Globus pallidus (tissue), 1 donor: ENCODE results near the gene ECHDC3.
"Not testable (repeated sequence)": the region's sequence is repeated elsewhere in the genome, so short reads cannot be mapped to it uniquely, and the experiment has no call there.

Experiments
- DNase-seq: peaks from one replicate; pipeline ENCODE4 v3.0.0-alpha.2; 2015; ENCODE audit warnings: low spot score

ECHDC3 gene, protein sequence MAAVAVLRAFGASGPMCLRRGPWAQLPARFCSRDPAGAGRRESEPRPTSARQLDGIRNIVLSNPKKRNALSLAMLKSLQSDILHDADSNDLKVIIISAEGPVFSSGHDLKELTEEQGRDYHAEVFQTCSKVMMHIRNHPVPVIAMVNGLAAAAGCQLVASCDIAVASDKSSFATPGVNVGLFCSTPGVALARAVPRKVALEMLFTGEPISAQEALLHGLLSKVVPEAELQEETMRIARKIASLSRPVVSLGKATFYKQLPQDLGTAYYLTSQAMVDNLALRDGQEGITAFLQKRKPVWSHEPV

DNA sequence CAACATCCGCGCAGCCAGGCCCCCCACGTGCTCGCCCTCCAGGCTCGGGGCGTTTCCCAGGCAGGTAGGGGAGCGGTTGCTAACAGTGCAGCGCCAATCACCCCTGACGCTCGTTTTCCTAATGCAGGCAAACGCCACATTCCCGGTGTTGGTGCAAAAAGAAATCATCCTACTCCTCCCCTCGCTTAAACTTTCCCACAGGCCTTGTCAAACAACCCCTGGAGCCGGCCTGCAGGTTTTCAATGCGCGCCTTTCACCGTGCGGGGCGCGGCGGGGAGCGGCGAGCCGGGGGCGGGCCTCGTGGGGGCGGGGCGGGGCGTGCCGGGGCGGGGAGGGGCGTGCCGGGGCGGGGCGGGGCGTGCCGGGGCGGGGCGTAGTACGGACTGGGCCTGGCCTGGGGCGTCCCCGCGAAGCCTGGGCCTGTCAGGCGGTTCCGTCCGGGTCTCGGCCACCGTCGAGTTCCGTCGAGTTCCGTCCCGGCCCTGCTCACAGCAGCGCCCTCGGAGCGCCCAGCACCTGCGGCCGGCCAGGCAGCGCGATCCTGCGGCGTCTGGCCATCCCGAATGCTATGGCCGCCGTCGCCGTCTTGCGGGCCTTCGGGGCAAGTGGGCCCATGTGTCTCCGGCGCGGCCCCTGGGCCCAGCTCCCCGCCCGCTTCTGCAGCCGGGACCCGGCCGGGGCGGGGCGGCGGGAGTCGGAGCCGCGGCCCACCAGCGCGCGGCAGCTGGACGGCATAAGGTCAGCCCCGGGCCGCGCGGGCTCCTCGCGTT is at the start of gene ECHDC3:
ECHDC3 (plus strand) TSS at position 374 of the 770 bp plus-strand sequence; CDS start at position 569, 195 bp downstream.
- no peak for DNase-seq

- DNase-seq = no peak
Measured at GRCh38 chr10:11693376-11693775, 48.8 kb upstream of the ECHDC3 start.

GRCh38 chr10:11695779-11696178 is 46.4 kb upstream of the ECHDC3 start:
- no peak for DNase-seq

- no peak for DNase-seq
Measured at GRCh38 chr10:11697718-11698527, 44.3 kb upstream of the ECHDC3 start.

- no peak for DNase-seq
Measured at GRCh38 chr10:11698691-11699549, 43.3 kb upstream of the ECHDC3 start.

GRCh38 chr10:11699550-11700097 is 42.6 kb upstream of the ECHDC3 start:
- DNase-seq = no peak

GRCh38 chr10:11700539-11700938 is 41.6 kb upstream of the ECHDC3 start:
- DNase-seq = no peak

DNA sequence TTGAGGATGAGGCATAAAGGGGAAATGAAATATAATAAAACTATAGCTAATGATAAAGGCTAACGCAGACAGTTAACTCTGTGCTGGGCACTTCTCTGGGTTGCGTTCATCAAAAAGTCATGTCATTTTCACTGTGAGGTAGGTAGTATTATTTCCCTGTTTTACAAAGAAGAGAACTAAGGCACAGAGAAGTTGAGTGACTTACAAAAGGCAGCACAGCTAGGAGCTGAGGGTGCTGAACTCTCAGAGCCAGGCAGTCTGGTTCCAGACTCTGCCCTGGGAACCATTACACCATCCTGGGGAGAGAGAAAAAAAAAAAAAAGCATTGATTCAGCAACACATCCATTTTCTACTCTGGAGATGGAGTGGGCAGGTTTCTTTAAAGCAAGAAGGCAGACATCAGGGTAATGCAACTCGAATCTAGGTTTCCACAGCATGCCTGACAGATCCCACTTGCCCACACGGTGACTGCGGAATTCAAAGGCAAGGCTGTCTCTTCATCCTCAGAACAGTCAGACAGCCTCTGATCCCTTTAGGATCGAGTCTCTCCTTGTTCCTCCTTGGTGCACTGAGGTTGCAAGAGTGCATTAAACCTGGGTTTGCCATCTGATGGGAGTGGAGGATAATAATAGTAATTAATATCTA is 40.6 kb upstream of the ECHDC3 start:
- DNase-seq = no peak

DNA sequence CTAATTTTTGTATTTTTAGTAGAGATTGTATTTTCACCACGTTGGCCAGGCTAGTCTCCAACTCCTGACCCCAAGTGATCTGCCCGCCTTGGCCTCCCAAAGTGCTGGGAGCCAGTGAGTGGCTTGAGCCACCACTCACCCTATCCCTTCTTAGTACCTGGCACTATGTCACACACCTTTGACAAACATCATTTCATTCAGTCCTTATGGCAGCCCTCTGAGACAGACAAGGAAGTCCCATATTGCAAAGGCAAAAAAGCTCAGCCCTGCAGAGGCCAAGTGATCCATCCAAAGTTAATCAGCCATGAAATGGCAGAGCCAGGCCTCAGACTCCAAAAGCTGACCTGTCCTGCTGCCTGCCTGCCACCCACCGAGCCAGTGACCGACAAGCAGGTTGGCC is 39.9 kb upstream of the ECHDC3 start:
- DNase-seq = no peak

- DNase-seq = no peak
Measured at GRCh38 chr10:11704092-11704491, 38.1 kb upstream of the ECHDC3 start.

- no peak for DNase-seq
Measured at GRCh38 chr10:11705722-11706121, 36.5 kb upstream of the ECHDC3 start.

GRCh38 chr10:11706895-11707567 is 35.2 kb upstream of the ECHDC3 start:
- no peak for DNase-seq

DNA sequence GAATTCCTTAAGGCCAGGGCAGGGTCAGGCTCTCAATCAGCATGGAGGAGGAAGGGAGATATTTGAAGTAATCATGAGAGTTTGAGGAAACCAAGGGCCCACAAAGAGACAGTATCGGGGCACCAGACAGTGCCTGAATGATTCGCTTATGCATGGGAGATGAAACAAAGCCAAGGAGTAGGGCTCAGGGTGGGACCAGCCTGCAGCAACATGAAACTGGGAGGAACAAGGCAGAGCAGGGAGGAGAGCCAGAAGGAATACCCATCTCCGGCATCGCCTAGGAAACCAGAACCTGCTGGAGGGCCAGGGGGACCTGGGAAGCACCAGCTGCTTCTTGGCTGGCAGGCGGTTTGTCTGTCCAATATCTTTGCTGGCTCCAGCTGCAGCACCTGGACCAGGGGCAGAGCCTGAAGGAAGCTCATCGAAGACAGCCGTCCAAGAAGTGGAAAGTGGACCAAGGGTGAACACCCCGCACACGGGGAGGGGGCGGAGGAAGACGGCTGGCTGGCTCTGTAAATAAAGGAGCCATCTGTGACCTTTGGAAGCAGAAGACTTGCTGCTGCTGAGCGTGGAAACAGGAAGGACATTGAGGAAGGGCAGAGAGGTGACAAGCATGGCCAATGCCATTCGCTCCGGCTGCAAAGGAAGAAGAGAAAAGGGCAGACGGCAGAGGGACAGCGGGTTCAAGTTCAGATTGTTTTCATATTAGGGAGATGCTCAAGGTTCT is 34.4 kb upstream of the ECHDC3 start:
- DNase-seq = no peak

DNA sequence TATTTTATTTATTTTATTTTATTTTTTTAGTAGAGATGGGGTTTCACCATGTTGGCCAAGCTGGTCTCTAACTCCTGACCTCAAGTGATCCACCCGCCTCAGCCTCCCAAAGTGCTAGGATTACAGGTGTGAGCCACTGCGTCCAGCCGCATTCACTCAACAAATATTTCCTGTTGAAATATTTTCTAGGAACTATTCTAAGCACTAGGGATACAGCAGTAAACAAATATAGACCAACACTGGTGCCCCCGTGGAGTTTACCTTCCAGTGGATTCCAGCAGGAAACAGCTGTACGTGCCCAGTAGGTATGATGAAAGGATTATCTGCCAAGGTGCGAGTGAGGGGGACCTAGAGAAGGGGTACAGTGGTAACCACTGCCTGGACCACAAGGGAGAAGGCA is 33.4 kb upstream of the ECHDC3 start:
- not testable (repeated sequence) for DNase-seq

DNA sequence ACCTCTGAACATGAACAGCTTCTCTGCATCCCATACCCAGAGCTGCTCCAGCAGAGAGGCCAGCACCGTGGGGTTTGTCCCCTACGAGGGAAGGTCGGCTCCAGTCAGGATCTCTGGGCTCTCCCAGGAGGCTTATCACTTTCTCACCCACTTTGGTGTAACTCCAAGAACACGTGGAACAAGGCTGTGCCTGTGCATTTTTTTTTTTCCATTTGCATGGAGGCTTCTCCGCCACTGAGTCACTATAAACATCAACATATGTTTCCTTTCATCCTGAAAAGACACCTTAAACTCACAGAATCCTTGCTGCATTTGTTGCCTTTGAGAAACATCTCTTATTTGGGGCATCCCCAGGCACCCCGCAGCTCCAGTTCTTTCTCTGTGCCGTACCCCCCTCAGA is 29.4 kb upstream of the ECHDC3 start:
- no peak for DNase-seq

GRCh38 chr10:11713186-11713743 is 28.9 kb upstream of the ECHDC3 start:
- no peak for DNase-seq

DNA sequence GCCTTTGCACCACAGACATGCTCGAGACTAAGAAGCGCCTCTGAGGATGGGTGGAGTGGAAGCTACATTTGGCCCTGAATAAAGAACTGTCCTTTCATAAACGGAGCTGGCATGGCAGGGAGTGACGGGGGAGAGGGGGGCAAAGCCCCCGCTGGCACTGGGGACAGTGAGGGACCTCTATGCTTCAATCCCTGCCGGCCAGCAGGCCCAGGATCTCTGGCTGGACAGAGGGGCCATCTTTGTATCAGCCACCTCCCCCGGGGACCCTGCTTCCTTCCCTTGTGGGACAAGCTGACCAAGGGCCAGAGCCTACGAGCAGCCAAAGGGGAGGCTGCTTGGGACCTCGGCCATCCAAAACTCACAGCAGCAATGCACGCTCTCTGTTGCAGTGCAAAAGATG is 28.2 kb upstream of the ECHDC3 start:
- peak; percentile 59 for DNase-seq

- DNase-seq = no peak
Measured at GRCh38 chr10:11714750-11715365, 27.3 kb upstream of the ECHDC3 start.
